ENCODE results near the gene USP22. TPM values are rescaled to one million over a fixed set of nuclear protein-coding genes. Genes with fewer than 3 reads are reported as not detected.

The USP22 gene
- total RNA-seq, 1 donor from 2014 or later, result 79.1 TPM

- H3K36me3 ChIP-seq, result peaks cover 11 to 67% of the 10 kb centered on the region in 2 donors
- no peak for DNase-seq (ENCODE audit: extremely low spot score in 2 of 2)
- H3K4me1 ChIP-seq, result peaks cover 17% of the 10 kb centered on the region
- no peaks in the 10 kb centered on the region for H3K27me3 ChIP-seq
- H3K4me3 ChIP-seq, result no peak overlapping the region
- TF ChIP-seq POLR2A (IDR thresholded peaks at IDR 0.05), result no peak
- no peak for TF ChIP-seq CTCF (IDR thresholded peaks at IDR 0.05)
- no peak for TF ChIP-seq POLR2AphosphoS5 (IDR thresholded peaks at IDR 0.05; ENCODE audit: insufficient read depth in 1 of 2, low read depth in 1 of 2)
- H3K27ac ChIP-seq, result no peak overlapping the region
- intact Hi-C loops (cut with DNase I), result no loop called here
- no peaks in the 10 kb centered on the region for H3K9me3 ChIP-seq
These were observed 40.4 kb downstream of the USP22 start for GRCh38 chr17:21002309-21003006.

GRCh38 chr17:21001813-21002221, 41.0 kb downstream of the USP22 start:
- H3K27ac ChIP-seq, result no peak overlapping the region

GRCh38 chr17:21001111-21001812, 41.5 kb downstream of the USP22 start:
- no peak overlapping the region for H3K27ac ChIP-seq
- peaks cover 7 to 55% of the 10 kb centered on the region in 2 donors for H3K36me3 ChIP-seq
- H3K4me3 ChIP-seq, result no peak overlapping the region
- H3K4me1 ChIP-seq, result peaks cover 17% of the 10 kb centered on the region
- DNase-seq (ENCODE audit: extremely low spot score in 2 of 2), result no peak
- intact Hi-C loops (cut with DNase I), result no loop called here
- TF ChIP-seq CTCF (IDR thresholded peaks at IDR 0.05), result no peak
- TF ChIP-seq POLR2AphosphoS5 (IDR thresholded peaks at IDR 0.05; ENCODE audit: insufficient read depth in 1 of 2, low read depth in 1 of 2), result no peak
- TF ChIP-seq POLR2A (IDR thresholded peaks at IDR 0.05), result no peak
- no peaks in the 10 kb centered on the region for H3K9me3 ChIP-seq
- no peaks in the 10 kb centered on the region for H3K27me3 ChIP-seq

More at GRCh38 chr17:21001813-21002221, 41.0 kb downstream of the USP22 start:
- no peaks in the 10 kb centered on the region for H3K27me3 ChIP-seq
- peaks cover 17% of the 10 kb centered on the region for H3K4me1 ChIP-seq
- intact Hi-C loops (cut with DNase I), result no loop called here
- no peak for TF ChIP-seq POLR2A (IDR thresholded peaks at IDR 0.05)
- no peak for TF ChIP-seq POLR2AphosphoS5 (IDR thresholded peaks at IDR 0.05; ENCODE audit: insufficient read depth in 1 of 2, low read depth in 1 of 2)
- no peak for DNase-seq (ENCODE audit: extremely low spot score in 2 of 2)
- H3K36me3 ChIP-seq, result peaks cover 7 to 60% of the 10 kb centered on the region in 2 donors
- H3K9me3 ChIP-seq, result no peaks in the 10 kb centered on the region
- H3K4me3 ChIP-seq, result no peak overlapping the region

GRCh38 chr17:20999841-21000532, 42.8 kb downstream of the USP22 start:
- no peaks in the 10 kb centered on the region for H3K9me3 ChIP-seq
- no peak overlapping the region for H3K4me3 ChIP-seq
- H3K27me3 ChIP-seq, result no peaks in the 10 kb centered on the region
- H3K36me3 ChIP-seq, result peaks cover 5 to 42% of the 10 kb centered on the region in 2 donors
- TF ChIP-seq POLR2A (IDR thresholded peaks at IDR 0.05), result no peak
- no peak for TF ChIP-seq CTCF (IDR thresholded peaks at IDR 0.05)
- TF ChIP-seq POLR2AphosphoS5 (IDR thresholded peaks at IDR 0.05; ENCODE audit: insufficient read depth in 1 of 2, low read depth in 1 of 2), result no peak
- DNase-seq (ENCODE audit: extremely low spot score in 2 of 2), result no peak
- intact Hi-C loops (cut with DNase I), result loop anchor here (10.0 kb wide), 1 partner anchor 95 kb away; no protein-coding TSS in a partner anchor
- H3K27ac ChIP-seq, result no peak overlapping the region
- H3K4me1 ChIP-seq, result peaks cover 17% of the 10 kb centered on the region

GRCh38 chr17:20999044-20999573, 43.7 kb downstream of the USP22 start:
- intact Hi-C loops (cut with DNase I), result loop anchor here (10.0 kb wide), 1 partner anchor 94 kb away; no protein-coding TSS in a partner anchor
- H3K27me3 ChIP-seq, result no peaks in the 10 kb centered on the region
- peaks cover 0 to 33% of the 10 kb centered on the region in 2 donors for H3K36me3 ChIP-seq
- DNase-seq (ENCODE audit: extremely low spot score in 2 of 2), result no peak
- H3K27ac ChIP-seq, result no peak overlapping the region
- no peak overlapping the region for H3K4me3 ChIP-seq
- peaks cover 17% of the 10 kb centered on the region for H3K4me1 ChIP-seq
- no peaks in the 10 kb centered on the region for H3K9me3 ChIP-seq
- TF ChIP-seq POLR2AphosphoS5 (IDR thresholded peaks at IDR 0.05; ENCODE audit: insufficient read depth in 1 of 2, low read depth in 1 of 2) (peak in 1 of 2 donors; percentile 38), CTCF (IDR thresholded peaks at IDR 0.05) (no peak), POLR2A (IDR thresholded peaks at IDR 0.05) (no peak)
